SK-N-DZ (cell line): ENCODE measurements around the gene D2HGDH. TPM values are rescaled to one million over a fixed set of nuclear protein-coding genes. Genes with fewer than 3 reads are reported as not detected.
A peak's percentile ranks its signal among the peaks of the same experiment; 100 is the strongest.

ENCODE experiments used
- DNase-seq: peaks from one replicate; pipeline ENCODE4 v3.0.0-alpha.2; 2015; ENCODE audit warnings: low spot score
- polyA plus RNA-seq, 2 experiments: library from polyadenylated mRNA; depleted of rRNA; stranded (reverse); fragments of >200 nt; gene quantifications; 2 replicates each; pipeline ENCODE4 v1.2.3, GENCODE V29; 2014

The D2HGDH gene
- polyA plus RNA-seq (2014; cell fraction: cytosol; rRNA removed) = 19.1 and 20.4 TPM in 2 replicates
- 84.9 and 94.0 TPM in 2 replicates for polyA plus RNA-seq (2014; cell fraction: nucleus; rRNA removed)

- peak; percentile 79 for DNase-seq
Measured at GRCh38 chr2:241734467-241735208, at the start of gene D2HGDH. D2HGDH (plus strand) TSS chr2:241734630; CDS start chr2:241735225, 595 bp downstream.

DNA sequence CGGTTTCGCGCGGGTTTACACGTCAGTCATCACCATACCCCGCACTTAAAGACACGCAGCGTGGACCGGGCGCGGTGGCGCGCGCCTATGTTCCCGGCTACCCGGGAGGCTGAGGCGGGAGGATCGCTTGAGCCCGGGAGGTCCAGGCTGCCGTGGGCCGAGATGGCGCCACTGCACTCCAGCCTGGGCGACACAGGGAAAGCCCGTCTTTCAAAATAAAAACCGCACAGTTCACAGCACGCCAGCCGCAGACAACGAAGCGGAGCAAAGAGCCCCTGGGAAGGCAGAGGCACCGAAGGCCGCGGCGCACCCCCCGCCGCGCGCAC, 48.1 kb upstream of the D2HGDH start:
- no peak for DNase-seq

DNA sequence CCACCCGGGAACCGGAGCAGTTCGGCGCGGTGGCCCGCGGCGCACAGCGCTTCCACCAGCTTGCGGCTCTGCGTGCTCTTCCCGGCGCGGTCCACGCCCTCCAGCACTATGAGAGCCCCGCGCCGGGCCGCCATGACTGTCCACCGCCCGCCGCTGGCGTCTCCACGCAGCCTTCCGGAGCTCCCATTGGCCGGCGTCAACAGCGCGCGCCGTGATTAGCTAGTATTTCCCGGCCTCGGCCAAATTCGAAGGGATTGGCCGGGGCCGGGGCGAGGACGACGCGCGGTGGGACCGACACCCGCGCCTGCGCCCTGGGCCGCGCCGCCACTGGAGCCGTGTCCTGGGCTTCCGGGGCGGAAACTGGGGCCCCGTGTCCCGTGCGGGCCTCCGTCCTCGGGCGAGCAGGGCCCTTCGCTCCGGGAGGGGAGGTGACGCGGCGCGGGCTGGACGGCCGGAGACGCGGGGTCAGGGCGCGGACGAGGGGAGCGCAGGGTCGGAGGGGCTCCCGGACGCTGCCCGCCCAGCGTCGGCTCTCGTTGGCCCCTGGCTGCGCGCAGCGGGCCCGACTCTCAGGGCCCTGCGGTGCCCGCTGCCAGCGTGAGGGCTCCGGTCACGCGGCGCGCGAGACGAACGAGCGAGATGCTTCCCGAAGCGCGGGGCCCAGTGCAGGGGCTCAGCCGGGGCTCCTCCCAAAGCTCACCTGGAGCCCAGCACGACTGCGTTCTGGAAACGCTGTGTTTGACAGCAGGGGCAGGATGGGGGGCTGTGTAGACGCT, 47.6 kb upstream of the D2HGDH start, which contains the start of gene DTYMK:
TSS of gene DTYMK (minus strand) at position 166 of the 776 bp plus-strand sequence. CDS start at position 134, 32 bp downstream.
- peak; percentile 95 for DNase-seq

DNA sequence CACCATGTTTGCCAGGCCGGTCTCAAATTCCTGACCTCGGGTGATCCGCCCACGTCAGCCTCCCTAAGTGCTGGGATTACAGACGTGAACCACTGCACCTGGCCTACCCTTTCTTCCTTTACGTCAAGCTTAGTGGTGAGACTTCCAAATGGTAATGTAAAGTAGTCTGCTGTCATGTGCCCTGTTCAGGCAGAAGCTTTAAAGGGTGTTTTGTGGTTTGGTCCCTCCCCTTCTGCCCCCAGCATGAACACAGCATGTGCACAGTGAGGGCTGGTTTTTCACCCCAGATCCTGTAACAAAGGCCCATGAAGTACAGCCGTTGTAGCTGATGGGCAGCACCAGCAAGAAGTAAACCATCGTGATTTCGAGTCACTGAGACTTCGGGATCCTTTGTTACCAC, 45.1 kb upstream of the D2HGDH start:
- no peak for DNase-seq

GRCh38 chr2:241690202-241690717, 44.2 kb upstream of the D2HGDH start:
- no peak for DNase-seq

DNA sequence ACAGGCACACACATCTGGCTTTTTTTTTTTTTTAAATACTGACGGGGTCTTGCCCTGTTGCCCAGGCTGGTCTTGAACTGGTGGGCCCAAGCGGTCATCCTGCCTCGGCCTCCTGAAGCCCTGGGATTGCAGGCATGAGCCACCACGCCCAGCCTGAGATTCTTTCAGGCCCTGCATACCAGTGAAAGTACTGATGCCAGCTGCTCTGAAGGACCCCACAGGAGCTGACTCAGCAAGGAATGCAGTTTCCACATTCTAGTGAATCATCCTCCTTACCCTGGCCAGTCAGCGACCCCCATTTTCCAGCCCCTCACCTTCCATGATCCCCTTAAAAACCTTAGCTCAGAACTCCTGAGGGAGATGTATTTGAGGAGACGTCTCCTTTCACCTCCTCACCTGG, 42.0 kb upstream of the D2HGDH start:
- no peak for DNase-seq

DNA sequence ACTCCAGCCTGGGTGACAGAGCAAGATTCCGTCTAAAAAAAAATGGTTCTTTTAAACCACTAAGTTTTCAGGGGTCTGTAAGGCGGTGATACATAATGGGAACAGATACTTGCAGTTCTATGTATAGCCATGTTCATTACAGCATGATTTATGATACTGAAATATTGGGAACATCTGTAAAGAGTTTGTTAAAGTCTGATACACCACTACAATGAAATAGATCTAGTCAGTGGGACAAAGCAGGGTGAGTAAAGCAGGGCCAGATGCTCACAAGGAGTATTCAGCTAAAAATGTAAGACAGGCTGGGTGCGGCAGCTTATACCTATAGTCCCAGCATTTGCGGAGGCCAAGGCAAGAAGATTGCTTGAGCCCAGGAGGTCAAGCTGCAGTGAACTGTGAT, 38.8 kb upstream of the D2HGDH start:
- DNase-seq = no peak

- no peak for DNase-seq
Measured at GRCh38 chr2:241701149-241701398, 33.4 kb upstream of the D2HGDH start.

- peak; percentile 94 for DNase-seq
Measured at GRCh38 chr2:241701399-241702154, 32.9 kb upstream of the D2HGDH start, which contains the start of gene ING5. ING5 (plus strand) TSS chr2:241702039; CDS start chr2:241702066, 27 bp downstream.

GRCh38 chr2:241702155-241703031, 32.0 kb upstream of the D2HGDH start:
- DNase-seq = peak; percentile 89

DNA sequence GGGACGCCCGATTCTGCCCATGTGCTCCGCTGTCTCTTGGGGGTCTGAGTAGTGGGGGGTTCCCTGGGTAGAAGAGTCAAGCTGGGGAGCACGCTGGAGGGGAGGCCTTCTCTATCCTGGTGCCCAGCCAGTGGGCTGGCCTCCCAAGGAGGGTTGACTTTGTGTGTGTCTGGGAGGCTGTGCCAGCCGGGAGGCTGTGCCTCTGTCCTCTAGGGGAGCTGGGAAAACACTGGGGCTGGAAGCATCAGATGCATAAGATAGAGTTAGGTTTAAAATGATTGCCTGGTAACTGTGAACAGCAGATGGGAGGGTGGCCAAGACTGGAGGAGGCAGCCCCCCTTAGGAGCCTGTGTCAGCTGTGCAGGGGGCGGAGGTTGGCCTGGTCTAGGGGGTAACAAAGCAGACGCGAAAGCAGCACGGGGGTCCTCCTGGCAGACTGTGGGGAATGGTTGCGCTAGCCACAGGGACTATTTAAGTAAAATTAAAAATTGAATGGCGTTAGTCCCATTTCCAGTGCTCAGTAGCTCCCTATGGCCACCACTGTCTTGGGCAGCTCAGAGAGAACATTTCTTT, 31.3 kb upstream of the D2HGDH start:
- DNase-seq = peak; percentile 41

GRCh38 chr2:241706537-241706936, 27.9 kb upstream of the D2HGDH start:
- DNase-seq = no peak

DNA sequence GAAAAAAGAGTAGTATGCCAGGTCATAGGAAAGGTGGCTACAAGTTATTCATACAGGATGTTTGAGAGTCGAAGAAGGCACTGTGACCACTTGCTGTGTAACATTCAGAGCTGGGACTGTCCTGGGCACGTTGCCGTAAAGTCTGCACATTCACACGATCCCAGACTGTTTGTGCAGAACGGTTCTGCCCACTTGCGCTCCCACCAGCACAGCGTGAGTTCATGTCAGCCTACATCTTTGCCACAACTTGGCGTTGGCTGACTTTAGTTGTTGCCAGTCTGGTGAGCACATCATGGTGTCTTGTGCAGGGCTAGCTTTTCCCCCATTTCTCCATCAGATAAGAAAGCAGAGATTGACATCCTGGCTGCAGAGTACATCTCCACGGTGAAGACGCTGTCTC, 25.6 kb upstream of the D2HGDH start:
- no peak for DNase-seq

GRCh38 chr2:241719093-241719492, 15.3 kb upstream of the D2HGDH start:
- no peak for DNase-seq

GRCh38 chr2:241720099-241720498, 14.3 kb upstream of the D2HGDH start:
- DNase-seq = no peak

- no peak for DNase-seq
Measured at GRCh38 chr2:241720560-241720959, 13.9 kb upstream of the D2HGDH start.

- no peak for DNase-seq
Measured at GRCh38 chr2:241721852-241722251, 12.6 kb upstream of the D2HGDH start.

- DNase-seq = no peak
Measured at GRCh38 chr2:241722896-241723454, 11.5 kb upstream of the D2HGDH start.

GRCh38 chr2:241724259-241724974, 10.0 kb upstream of the D2HGDH start:
- DNase-seq = no peak
